OCI-LY1 (cell line): ENCODE results near the gene ARHGEF12.

Experiments
- H2AFZ ChIP-seq: fragments of 200-600 bp; sonication (generic), shearing (Covaris generic); 2 replicates; pipeline ENCODE4 v1.6.0; 2014; ENCODE audit warnings: antibody characterized with exemption, mild to moderate bottlenecking, low read length
- H3F3A ChIP-seq: fragments of 200-600 bp; sonication (generic), shearing (Covaris generic); 2 replicates; pipeline ENCODE4 v1.6.0; 2014; ENCODE audit warnings: mild to moderate bottlenecking, antibody characterized with exemption, low read length, moderate library complexity; ENCODE audit not compliant: insufficient read depth
- H3K27ac ChIP-seq: fragments of 200-600 bp; sonication (generic); 2 replicates; pipeline ENCODE4 v1.5.1; 2014; ENCODE audit warnings: low read length, mixed run types, mild to moderate bottlenecking, low read depth; ENCODE audit not compliant: poor library complexity, severe bottlenecking
- H3K27me3 ChIP-seq: fragments of 200-600 bp; sonication (generic); 2 replicates; pipeline ENCODE4 v1.6.0; 2014; ENCODE audit warnings: antibody characterized with exemption, mild to moderate bottlenecking, low read length, moderate library complexity; ENCODE audit not compliant: insufficient read depth
- H3K36me3 ChIP-seq: fragments of 200-600 bp; sonication (generic); 2 replicates; pipeline ENCODE4 v1.6.1; 2014; ENCODE audit warnings: mild to moderate bottlenecking, antibody characterized with exemption, low read length, moderate library complexity, mixed read lengths; ENCODE audit not compliant: insufficient read depth
- H3K4me1 ChIP-seq: fragments of 200-600 bp; sonication (generic); 2 replicates; pipeline ENCODE4 v1.5.1; 2014; ENCODE audit warnings: mild to moderate bottlenecking, low read length, moderate library complexity; ENCODE audit not compliant: insufficient read depth, severe bottlenecking
- H3K4me2 ChIP-seq: fragments of 200-600 bp; sonication (generic), shearing (Covaris generic); 2 replicates; pipeline ENCODE4 v1.6.1; 2014; ENCODE audit warnings: low read length
- H3K4me3 ChIP-seq: fragments of 200-600 bp; sonication (generic); 2 replicates; pipeline ENCODE4 v1.5.1; 2014; ENCODE audit warnings: low read length, low read depth, mild to moderate bottlenecking, mixed read lengths; ENCODE audit not compliant: poor library complexity, severe bottlenecking
- H3K79me2 ChIP-seq: fragments of 200-600 bp; shearing (Covaris generic); 2 replicates; pipeline ENCODE4 v1.6.1; 2016; ENCODE audit warnings: mixed run types, low read length, mixed read lengths; ENCODE audit not compliant: insufficient read depth
- H3K9ac ChIP-seq: fragments of 200-600 bp; sonication (generic), shearing (Covaris generic); 2 replicates; pipeline ENCODE4 v1.6.1; 2014; ENCODE audit warnings: mild to moderate bottlenecking, low read length, mixed read lengths
- H3K9me2 ChIP-seq: fragments of 200-600 bp; sonication (generic), shearing (Covaris generic); 2 replicates; pipeline ENCODE4 v1.6.1; 2014; ENCODE audit warnings: low read depth, mild to moderate bottlenecking, low read length, mixed read lengths
- H3K9me3 ChIP-seq: fragments of 200-600 bp; shearing (Covaris generic); 2 replicates; pipeline ENCODE4 v1.6.1; 2014; ENCODE audit warnings: low read length, mixed read lengths
- H4K20me1 ChIP-seq: fragments of 200-600 bp; sonication (generic), shearing (Covaris generic); 2 replicates; pipeline ENCODE4 v1.6.0; 2016; ENCODE audit warnings: mild to moderate bottlenecking, low read length; ENCODE audit not compliant: insufficient read depth
- CTCF ChIP-seq: fragments of 200-600 bp; sonication (generic), shearing (Covaris generic); IDR thresholded peaks from 2 replicates; pipeline ENCODE4 v1.5.1; 2017; ENCODE audit warnings: mild to moderate bottlenecking, antibody characterized with exemption, low read length, moderate library complexity, mixed read lengths
- EZH2 ChIP-seq: fragments of 200-600 bp; sonication (generic), shearing (Covaris generic); IDR thresholded peaks from 2 replicates; pipeline ENCODE4 v1.8.0; 2017; ENCODE audit warnings: borderline replicate concordance, mixed run types, mild to moderate bottlenecking, antibody characterized with exemption, low read length, moderate library complexity, mixed read lengths

Gene ARHGEF12

GRCh38 chr11:120465921-120466534 is 129.8 kb downstream of the ARHGEF12 start:
- Histone ChIP-seq H3K36me3 (peaks cover 10% of the 10 kb centered on the region), H3K9me3 (no peaks in the 10 kb centered on the region), H3K9me2 (no peaks in the 10 kb centered on the region), H3F3A (no peaks in the 10 kb centered on the region), H3K4me1 (no peaks in the 10 kb centered on the region), H2AFZ (no peak overlapping the region), H3K27ac (no peak overlapping the region), H3K27me3 (no peaks in the 10 kb centered on the region), H3K4me3 (no peak overlapping the region), H3K4me2 (no peak overlapping the region), H3K9ac (no peak overlapping the region), H4K20me1 (no peaks in the 10 kb centered on the region), H3K79me2 (no peaks in the 10 kb centered on the region)
- TF ChIP-seq EZH2 (no peak), CTCF (no peak)

DNA sequence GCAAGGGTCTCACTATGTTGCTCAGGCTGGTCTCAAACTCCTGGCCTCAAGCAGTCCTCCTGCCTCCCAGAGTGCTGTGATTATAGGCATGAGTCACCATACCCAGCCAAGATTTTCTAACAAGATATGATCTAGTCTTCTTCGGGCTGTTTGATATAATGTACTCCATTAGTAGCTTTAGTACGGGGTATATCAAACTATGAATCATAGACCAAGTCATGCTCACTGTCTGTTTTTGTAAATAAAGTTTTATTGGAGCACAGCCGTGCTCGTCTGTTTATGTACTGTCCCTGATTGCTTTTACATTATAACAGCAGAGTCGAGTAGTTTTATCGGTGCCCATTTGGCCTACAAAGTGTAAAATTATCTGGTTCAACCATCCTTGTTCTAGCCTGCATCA is 131.4 kb downstream of the ARHGEF12 start:
- H2AFZ ChIP-seq: no peak overlapping the region
- no peak overlapping the region for H3K4me3 ChIP-seq
- H3K9me3 ChIP-seq: no peaks in the 10 kb centered on the region
- no peak for TF ChIP-seq CTCF
- no peaks in the 10 kb centered on the region for H3K79me2 ChIP-seq
- H3F3A ChIP-seq: no peaks in the 10 kb centered on the region
- H3K36me3 ChIP-seq: peaks cover 3% of the 10 kb centered on the region
- H3K4me1 ChIP-seq: no peaks in the 10 kb centered on the region
- H3K9me2 ChIP-seq: no peaks in the 10 kb centered on the region
- H3K27me3 ChIP-seq: no peaks in the 10 kb centered on the region
- no peak overlapping the region for H3K27ac ChIP-seq
- no peak overlapping the region for H3K9ac ChIP-seq
- no peaks in the 10 kb centered on the region for H4K20me1 ChIP-seq
- H3K4me2 ChIP-seq: no peak overlapping the region

GRCh38 chr11:120471131-120471530 is 134.9 kb downstream of the ARHGEF12 start:
- H3K4me1 ChIP-seq: no peaks in the 10 kb centered on the region
- H3F3A ChIP-seq: no peaks in the 10 kb centered on the region
- no peak overlapping the region for H3K27ac ChIP-seq
- H2AFZ ChIP-seq: no peak overlapping the region
- H3K9ac ChIP-seq: no peak overlapping the region
- no peaks in the 10 kb centered on the region for H3K9me2 ChIP-seq
- H3K4me3 ChIP-seq: no peak overlapping the region
- no peak overlapping the region for H3K4me2 ChIP-seq
- no peaks in the 10 kb centered on the region for H3K79me2 ChIP-seq
- no peak for TF ChIP-seq CTCF
- TF ChIP-seq EZH2: no peak
- H4K20me1 ChIP-seq: no peaks in the 10 kb centered on the region
- peaks cover 3% of the 10 kb centered on the region for H3K36me3 ChIP-seq
- no peaks in the 10 kb centered on the region for H3K9me3 ChIP-seq
- H3K27me3 ChIP-seq: no peaks in the 10 kb centered on the region
